H1 (cell line): ENCODE data around the gene TFG. TPM values are rescaled to one million over a fixed set of nuclear protein-coding genes. Genes with fewer than 3 reads are reported as not detected.

Experiments used
- CTCF ChIA-PET: fragments of 300-600 bp; sonication (Branson Sonifier 250); formaldehyde crosslinking; loops from one replicate; lab custom pipeline; 2021; ENCODE audit not compliant: partially characterized antibody; lab: Charles Lee
- POLR2A ChIA-PET: fragments of 300-600 bp; sonication (Branson Sonifier 250); formaldehyde crosslinking; loops from one replicate; lab custom pipeline; 2021; ENCODE audit warnings: inconsistent platforms; ENCODE audit not compliant: partially characterized antibody; lab: Charles Lee
- DNase-seq, 2 experiments: peaks; one replicate each; pipeline versions ENCODE4 v3.0.0 to v3.0.0-alpha.2; 2010 to 2022; ENCODE audit warnings: low spot score in 2 of 2, low read depth in 1 of 2, mixed read lengths in 1 of 2
- FAIRE-seq: peaks from 2 replicates; lab custom pipeline; 2011; peaks lifted over from hg19 to GRCh38; lab: Jason Lieb, UNC
- H2AFZ ChIP-seq: 2 replicates; pipeline ENCODE4 v1.8.1; 2012; ENCODE audit warnings: low read length, inconsistent platforms
- H2AK5ac ChIP-seq: 2 replicates; pipeline ENCODE4 v1.6.1; 2013; ENCODE audit warnings: low read depth, low read length
- H2BK120ac ChIP-seq: replicated peaks from 2 replicates; pipeline ENCODE3; 2013; ENCODE audit warnings: low read depth, low read length, inconsistent platforms
- H2BK12ac ChIP-seq: 2 replicates; pipeline ENCODE4 v1.6.1; 2013; ENCODE audit warnings: low read depth, low read length
- H2BK15ac ChIP-seq: 2 replicates; pipeline ENCODE4 v1.6.1; 2013; ENCODE audit warnings: low read length
- H2BK20ac ChIP-seq: 2 replicates; pipeline ENCODE4 v1.6.1; 2013; ENCODE audit warnings: low read length
- H2BK5ac ChIP-seq: 2 replicates; pipeline ENCODE4 v1.6.1; 2013; ENCODE audit warnings: low read depth, low read length
- H3K14ac ChIP-seq: 2 replicates; pipeline ENCODE4 v1.6.1; 2013; ENCODE audit warnings: inconsistent platforms; ENCODE audit not compliant: insufficient read length
- H3K18ac ChIP-seq: 2 replicates; pipeline ENCODE4 v1.6.1; 2013; ENCODE audit warnings: low read length; ENCODE audit errors: extremely low read depth
- H3K23ac ChIP-seq: 2 replicates; pipeline ENCODE4 v1.6.1; 2013; ENCODE audit warnings: inconsistent platforms; ENCODE audit not compliant: insufficient read length
- H3K23me2 ChIP-seq: 2 replicates; pipeline ENCODE4 v1.6.1; 2013; ENCODE audit warnings: low read depth, low read length
- H3K27ac ChIP-seq: 2 replicates; pipeline ENCODE4 v1.6.1; 2011; ENCODE audit warnings: low read depth, low read length, inconsistent platforms
- H3K27me3 ChIP-seq, 4 experiments: replicated peaks in 1 of 4; 1 replicate in 1 of 4; 2 replicates in 3 of 4; pipeline versions ENCODE4 v1.6.1 to v1.8.1; 2011 to 2013; ENCODE audit warnings: low read length in 3 of 4, mild to moderate bottlenecking in 3 of 4, inconsistent platforms in 2 of 4, mixed read lengths in 2 of 4, moderate library complexity in 1 of 4; ENCODE audit not compliant: control insufficient read depth in 3 of 4, insufficient read depth in 3 of 4; ENCODE audit errors: extremely low read depth in 1 of 4
- H3K36me3 ChIP-seq, 4 experiments: 2 replicates each; pipeline versions ENCODE4 v1.6.1 to v1.8.1; 2011 to 2013; ENCODE audit warnings: mild to moderate bottlenecking in 4 of 4, low read length in 3 of 4, moderate library complexity in 2 of 4, control low read depth in 1 of 4, inconsistent platforms in 1 of 4; ENCODE audit not compliant: insufficient read depth in 4 of 4, control insufficient read depth in 2 of 4
- H3K4ac ChIP-seq: replicated peaks from 2 replicates; pipeline ENCODE3; 2013; ENCODE audit warnings: low read length, low read depth, mixed read lengths, inconsistent platforms; ENCODE audit not compliant: insufficient read length
- H3K4me1 ChIP-seq, 4 experiments: replicated peaks in 1 of 4; 1 replicate in 1 of 4; 2 replicates in 3 of 4; pipeline versions ENCODE4 v1.6.1 to v1.8.1; 2011 to 2013; ENCODE audit warnings: low read length in 3 of 4, inconsistent platforms in 2 of 4, mixed read lengths in 1 of 4; ENCODE audit not compliant: insufficient read depth in 4 of 4, control insufficient read depth in 3 of 4
- H3K4me2 ChIP-seq, 2 experiments: 2 replicates each; pipeline versions ENCODE4 v1.6.1 to v1.8.1; 2011 to 2013; ENCODE audit warnings: low read depth in 2 of 2, low read length in 2 of 2, control low read depth in 1 of 2, inconsistent platforms in 1 of 2, mild to moderate bottlenecking in 1 of 2; ENCODE audit not compliant: insufficient read depth in 1 of 2
- H3K4me3 ChIP-seq, 4 experiments: fragments of 200-600, 300-600 bp in 1 of 4; sonication (generic), shearing (Covaris generic), sonication (Bioruptor Twin) in 1 of 4; 2 replicates each; pipeline versions ENCODE4 v1.5.1 to v1.8.1; 2011 to 2016; ENCODE audit warnings: low read length in 4 of 4, low read depth in 3 of 4, control low read depth in 2 of 4, inconsistent platforms in 2 of 4, mild to moderate bottlenecking in 2 of 4, mixed read lengths in 1 of 4, moderate library complexity in 1 of 4; ENCODE audit not compliant: insufficient read depth in 2 of 4; ENCODE audit errors: extremely low read depth in 1 of 4
- H3K56ac ChIP-seq: replicated peaks from 2 replicates; pipeline ENCODE3; 2013; ENCODE audit warnings: low read depth, mild to moderate bottlenecking, mixed read lengths, low read length, inconsistent platforms; ENCODE audit not compliant: insufficient read length
- H3K79me1 ChIP-seq: 2 replicates; pipeline ENCODE4 v1.6.1; 2013; ENCODE audit warnings: low read depth, low read length, control low read depth
- H3K79me2 ChIP-seq, 2 experiments: 2 replicates each; pipeline versions ENCODE4 v1.6.1 to v1.8.1; 2012 to 2013; ENCODE audit warnings: low read length in 2 of 2, mild to moderate bottlenecking in 2 of 2, inconsistent platforms in 1 of 2; ENCODE audit not compliant: insufficient read depth in 2 of 2, control insufficient read depth in 1 of 2
- H3K9ac ChIP-seq, 4 experiments: replicated peaks in 1 of 4; 1 replicate in 1 of 4; 2 replicates in 3 of 4; pipeline versions ENCODE4 v1.6.1 to v1.8.1; 2011 to 2013; ENCODE audit warnings: low read depth in 3 of 4, low read length in 3 of 4, control low read depth in 2 of 4, mild to moderate bottlenecking in 2 of 4, moderate library complexity in 2 of 4, inconsistent platforms in 1 of 4; ENCODE audit errors: extremely low read depth in 1 of 4
- H3K9me3 ChIP-seq, 2 experiments: 2 replicates each; pipeline versions ENCODE4 v1.6.1 to v1.8.1; 2012 to 2013; ENCODE audit warnings: mild to moderate bottlenecking in 2 of 2, moderate library complexity in 2 of 2, control low read depth in 1 of 2, inconsistent platforms in 1 of 2, low read depth in 1 of 2, low read length in 1 of 2, mixed read lengths in 1 of 2; ENCODE audit not compliant: insufficient read depth in 2 of 2
- H4K20me1 ChIP-seq, 2 experiments: replicated peaks in 1 of 2; 2 replicates each; pipeline versions ENCODE3 to v1.8.1; 2011 to 2013; ENCODE audit warnings: inconsistent platforms in 2 of 2, low read length in 2 of 2, mild to moderate bottlenecking in 1 of 2; ENCODE audit not compliant: insufficient read depth in 2 of 2, control insufficient read depth in 1 of 2
- H4K5ac ChIP-seq: 2 replicates; pipeline ENCODE4 v1.6.1; 2013; ENCODE audit warnings: low read length, low read depth, mixed read lengths, inconsistent platforms; ENCODE audit not compliant: insufficient read length
- H4K8ac ChIP-seq: 2 replicates; pipeline ENCODE4 v1.8.0; 2013; ENCODE audit warnings: mild to moderate bottlenecking, moderate library complexity, low read length, inconsistent platforms; ENCODE audit not compliant: insufficient read depth; ENCODE audit errors: extremely low read depth
- H4K91ac ChIP-seq: replicated peaks from 2 replicates; pipeline ENCODE3; 2013; ENCODE audit warnings: low read length, mixed read lengths, inconsistent platforms; ENCODE audit not compliant: insufficient read length
- CTBP2 ChIP-seq: IDR thresholded peaks from 2 replicates; pipeline ENCODE4 v1.7.0; 2011; ENCODE audit warnings: borderline replicate concordance, mild to moderate bottlenecking, moderate library complexity, mixed read lengths, low read length; ENCODE audit not compliant: insufficient read depth, insufficient read length
- EGR1 ChIP-seq: IDR thresholded peaks from 2 replicates; pipeline ENCODE4 v1.6.1; 2011; ENCODE audit warnings: low read depth, low read length, borderline replicate concordance
- EP300 ChIP-seq, 2 experiments: IDR thresholded peaks; 1 replicate in 1 of 2; 2 replicates in 1 of 2; pipeline ENCODE4 v1.6.1; 2011 to 2012; ENCODE audit warnings: low read depth in 2 of 2, low read length in 2 of 2, mild to moderate bottlenecking in 2 of 2, borderline replicate concordance in 1 of 2, inconsistent platforms in 1 of 2, moderate library complexity in 1 of 2
- JUN ChIP-seq: IDR thresholded peaks from 2 replicates; pipeline ENCODE4 v1.6.1; 2011; ENCODE audit warnings: low read depth, mild to moderate bottlenecking, improper control_type of control experiment, low read length
- NRF1 ChIP-seq: IDR thresholded peaks from 2 replicates; pipeline ENCODE4 v1.6.1; 2011; ENCODE audit warnings: mild to moderate bottlenecking, low read depth, low read length, improper control_type of control experiment
- PHF8 ChIP-seq: fragments of 200-600 bp; sonication (generic); conservative IDR thresholded peaks from 2 replicates; pipeline ENCODE4 v1.7.1; 2012; ENCODE audit warnings: low read depth, mild to moderate bottlenecking, inconsistent platforms, low read length, moderate library complexity
- POLR2AphosphoS5 ChIP-seq: IDR thresholded peaks from 2 replicates; pipeline ENCODE4 v1.6.1; 2011; ENCODE audit warnings: low read depth, low read length
- SIRT6 ChIP-seq: IDR thresholded peaks from one replicate; pipeline ENCODE4 v1.7.1; 2012; ENCODE audit warnings: low read length, inconsistent platforms
- SIX5 ChIP-seq: IDR thresholded peaks from 2 replicates; pipeline ENCODE4 v1.6.1; 2011; ENCODE audit warnings: mild to moderate bottlenecking, low read depth, low read length
- TAF7 ChIP-seq: optimal IDR thresholded peaks from 2 replicates; pipeline ENCODE3; 2011; ENCODE audit warnings: low read depth, mild to moderate bottlenecking, inconsistent platforms, low read length, moderate library complexity, borderline replicate concordance
- TBP ChIP-seq: IDR thresholded peaks from 2 replicates; pipeline ENCODE4 v1.6.1; 2011; ENCODE audit warnings: low read depth, low read length, improper control_type of control experiment
- WGBS, 2 experiments: shearing (Covaris generic) in 1 of 2; methylation state at CpG; one replicate each; pipeline versions ENCODE4 v1.1.6 to v1.1.7; 2013 to 2015; ENCODE audit warnings: low lambda C conversion rate in 2 of 2, mixed read lengths in 2 of 2, inconsistent platforms in 1 of 2, low coverage in 1 of 2, missing lambda C conversion rate in 1 of 2; ENCODE audit not compliant: insufficient replicate concordance in 2 of 2, insufficient coverage in 1 of 2, insufficient read length in 1 of 2; ENCODE audit errors: extremely low coverage in 1 of 2, missing lambda C conversion rate in 1 of 2; 5-methylcytosine and 5-hydroxymethylcytosine counted together
- polyA plus RNA-seq, 7 experiments: library from polyadenylated mRNA; depleted of rRNA in 3 of 7; stranded (reverse) in 5 of 7; unstranded in 2 of 7; fragments of >200 nt in 5 of 7; fragments of 200-250 nt in 2 of 7; gene quantifications; 1 replicate in 5 of 7; 2 replicates in 1 of 7; 4 replicates in 1 of 7; pipeline versions ENCODE4 v1.2.1 to v1.2.3, GENCODE V29; 2011 to 2013; ENCODE audit warnings: missing spikeins in 2 of 7, mixed read lengths in 2 of 7
- total RNA-seq: library from RNA; stranded (reverse); fragmentation: NEBNext Ultra II Directional; extraction: Animal tissue kit (Norgen Biotek cat#: 25700); gene quantifications from 2 replicates; pipeline ENCODE4 v1.2.1, GENCODE V29; 2021
- TF ChIP-seq, protein P1 (sequence below): IDR thresholded peaks from 2 replicates; pipeline ENCODE4 v1.6.1; 2012; ENCODE audit warnings: low read length, inconsistent platforms
- TF ChIP-seq, protein P2 (sequence below): IDR thresholded peaks from 2 replicates; pipeline ENCODE4 v1.6.1; 2012; ENCODE audit warnings: inconsistent platforms

TFG gene
- total and polyA plus RNA-seq, 2 of the 8 experiments (the other 6 are each of a cell fraction or from before 2014, with no cell fraction given) = 81.9 to 98.4 TPM

DNA sequence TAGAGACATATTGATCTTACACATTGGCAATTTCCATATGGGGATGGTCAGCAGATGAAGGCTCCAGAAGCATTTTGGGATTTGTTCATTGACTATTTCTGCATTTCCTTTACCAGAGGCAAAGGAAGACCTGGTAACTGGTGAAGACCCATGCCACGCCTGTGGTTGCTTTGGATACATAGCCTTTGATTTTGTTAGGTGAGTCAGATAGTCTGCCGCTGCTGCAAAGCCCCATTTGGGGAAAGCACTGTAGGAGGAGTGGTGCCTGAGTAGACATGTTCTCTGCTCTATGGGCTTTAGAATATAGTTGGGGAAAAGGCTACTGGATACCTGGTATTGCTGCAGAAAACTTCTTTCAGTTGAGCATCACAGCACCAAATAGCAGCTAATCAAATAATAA lies 56.8 kb downstream of the TFG start:
- Histone ChIP-seq H3K4ac (no peak overlapping the region), H4K20me1 (no peaks in the 10 kb centered on the region), H2BK12ac (no peak overlapping the region), H2BK15ac (no peak overlapping the region), H4K91ac (no peak overlapping the region), H2BK5ac (no peak overlapping the region), H3K18ac (no peak overlapping the region), H3K23ac (no peak overlapping the region), H2AK5ac (no peak overlapping the region), H3K23me2 (no peaks in the 10 kb centered on the region), H2BK120ac (no peak overlapping the region), H3K9ac (no peak overlapping the region), H3K27me3 (no peaks in the 10 kb centered on the region), H2AFZ (no peak overlapping the region), H3K79me1 (no peaks in the 10 kb centered on the region), H3K9me3 (no peaks in the 10 kb centered on the region), H3K27ac (no peak overlapping the region), H2BK20ac (no peak overlapping the region), H3K4me2 (no peak overlapping the region), H4K5ac (no peak overlapping the region), H3K36me3 (no peaks in the 10 kb centered on the region), H3K56ac (no peak overlapping the region), H4K8ac (no peak overlapping the region), H3K14ac (no peak overlapping the region), H3K79me2 (no peaks in the 10 kb centered on the region), H3K4me1 (peaks cover 0 to 7% (median 3%) of the 10 kb centered on the region in 4 experiments; a peak in 2 of 7 replicates), H3K4me3 (no peak overlapping the region)
- WGBS, 2 experiments = 76% methylated on average over 2 of the region's 2 CpGs; no CpG with 5 or more reads in 1 of the 2 experiments
- ChIA-PET CTCF (interaction anchor here (0.7 kb wide), 1 partner anchor 560 kb away, joined by 3 read pairs; no protein-coding TSS in a partner anchor), POLR2A (no interaction called here)
- DNase-seq = no peak
- FAIRE-seq = no peak
- no peak for TF ChIP-seq EGR1
- TF ChIP-seq, protein P1, sequence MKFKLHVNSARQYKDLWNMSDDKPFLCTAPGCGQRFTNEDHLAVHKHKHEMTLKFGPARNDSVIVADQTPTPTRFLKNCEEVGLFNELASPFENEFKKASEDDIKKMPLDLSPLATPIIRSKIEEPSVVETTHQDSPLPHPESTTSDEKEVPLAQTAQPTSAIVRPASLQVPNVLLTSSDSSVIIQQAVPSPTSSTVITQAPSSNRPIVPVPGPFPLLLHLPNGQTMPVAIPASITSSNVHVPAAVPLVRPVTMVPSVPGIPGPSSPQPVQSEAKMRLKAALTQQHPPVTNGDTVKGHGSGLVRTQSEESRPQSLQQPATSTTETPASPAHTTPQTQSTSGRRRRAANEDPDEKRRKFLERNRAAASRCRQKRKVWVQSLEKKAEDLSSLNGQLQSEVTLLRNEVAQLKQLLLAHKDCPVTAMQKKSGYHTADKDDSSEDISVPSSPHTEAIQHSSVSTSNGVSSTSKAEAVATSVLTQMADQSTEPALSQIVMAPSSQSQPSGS = no peak
- TF ChIP-seq TAF7 = no peak
- no peak for TF ChIP-seq TBP
- no peak for TF ChIP-seq CTBP2
- TF ChIP-seq JUN = no peak
- no peak for TF ChIP-seq SIX5
- TF ChIP-seq, protein P2, sequence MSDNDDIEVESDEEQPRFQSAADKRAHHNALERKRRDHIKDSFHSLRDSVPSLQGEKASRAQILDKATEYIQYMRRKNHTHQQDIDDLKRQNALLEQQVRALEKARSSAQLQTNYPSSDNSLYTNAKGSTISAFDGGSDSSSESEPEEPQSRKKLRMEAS = no peak
- no peak for TF ChIP-seq SIRT6
- no peak for TF ChIP-seq EP300 (IDR thresholded peaks at IDR 0.05; ENCODE audit: borderline replicate concordance in 1 of 2, low read depth in 2 of 2, low read length in 2 of 2)
- TF ChIP-seq POLR2AphosphoS5 = no peak
- TF ChIP-seq NRF1 = no peak
- TF ChIP-seq PHF8 = no peak
